RPMI7951 (cell line): ENCODE results near the gene NR2E1. TPM values are rescaled to one million over a fixed set of nuclear protein-coding genes. Genes with fewer than 3 reads are reported as not detected.
A peak's percentile ranks its signal among the peaks of the same experiment; 100 is the strongest.

ENCODE experiments used
- DNase-seq: peaks from one replicate; pipeline ENCODE4 v3.0.0-alpha.2; 2012; ENCODE audit warnings: low read depth
- total RNA-seq: library from RNA; depleted of rRNA; stranded (reverse); fragments of >200 nt; shearing (Covaris generic); gene quantifications from 2 replicates; pipeline ENCODE4 v1.2.3, GENCODE V29; 2014; rRNA removed

The NR2E1 gene
- total RNA-seq: 0.10 TPM in 1 of 2 replicates, not detected in the other

DNA sequence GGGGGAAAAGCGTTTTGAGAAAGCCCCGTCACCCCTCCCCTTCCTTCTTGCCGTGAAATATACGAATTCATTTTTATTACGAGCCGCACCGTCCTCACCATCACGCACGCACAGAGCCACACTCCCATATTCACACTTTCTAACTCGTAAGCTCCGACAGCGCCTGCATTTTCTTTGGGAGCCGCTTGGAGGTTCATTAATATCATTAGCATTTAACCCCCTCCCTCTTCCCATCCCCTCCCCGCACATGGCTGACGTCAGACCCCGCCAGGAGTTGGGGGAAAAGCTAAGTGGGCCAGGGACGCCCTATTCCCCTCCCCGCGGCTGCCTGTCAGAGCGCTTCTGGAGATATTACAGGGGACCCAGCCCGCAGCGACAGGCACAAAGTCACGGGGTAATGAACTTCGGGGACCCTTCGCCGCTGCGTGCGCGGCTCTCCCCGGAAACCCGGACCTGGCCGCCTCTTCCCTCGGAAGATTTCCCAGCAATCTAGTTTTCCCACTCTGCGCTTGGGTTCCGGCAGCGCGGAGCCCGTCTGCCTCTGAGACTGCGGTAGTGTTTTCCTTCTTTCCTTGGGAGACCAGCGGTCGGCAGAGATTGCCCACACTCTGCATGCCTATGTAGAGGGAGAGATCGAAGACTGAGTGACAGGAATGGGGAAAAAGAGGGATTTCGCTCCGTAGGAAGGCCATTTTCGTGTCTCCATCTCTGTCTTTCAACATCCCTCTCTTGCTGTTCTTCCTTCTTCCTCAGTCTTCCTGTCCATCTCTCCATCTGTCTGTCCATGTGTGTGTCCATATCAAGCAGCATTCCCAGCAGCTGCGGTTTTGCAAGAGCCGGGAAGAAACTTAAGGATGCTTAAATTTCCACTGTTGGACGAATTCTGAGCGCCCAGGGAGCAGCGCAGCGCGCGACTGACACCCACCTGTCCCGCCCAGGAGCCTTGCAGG, at the start of gene NR2E1:
TSS of gene NR2E1 (plus strand) at position 309 of the 950 bp plus-strand sequence. CDS start 744 bp downstream, outside the sequence.
- peak; percentile 17 for DNase-seq

DNA sequence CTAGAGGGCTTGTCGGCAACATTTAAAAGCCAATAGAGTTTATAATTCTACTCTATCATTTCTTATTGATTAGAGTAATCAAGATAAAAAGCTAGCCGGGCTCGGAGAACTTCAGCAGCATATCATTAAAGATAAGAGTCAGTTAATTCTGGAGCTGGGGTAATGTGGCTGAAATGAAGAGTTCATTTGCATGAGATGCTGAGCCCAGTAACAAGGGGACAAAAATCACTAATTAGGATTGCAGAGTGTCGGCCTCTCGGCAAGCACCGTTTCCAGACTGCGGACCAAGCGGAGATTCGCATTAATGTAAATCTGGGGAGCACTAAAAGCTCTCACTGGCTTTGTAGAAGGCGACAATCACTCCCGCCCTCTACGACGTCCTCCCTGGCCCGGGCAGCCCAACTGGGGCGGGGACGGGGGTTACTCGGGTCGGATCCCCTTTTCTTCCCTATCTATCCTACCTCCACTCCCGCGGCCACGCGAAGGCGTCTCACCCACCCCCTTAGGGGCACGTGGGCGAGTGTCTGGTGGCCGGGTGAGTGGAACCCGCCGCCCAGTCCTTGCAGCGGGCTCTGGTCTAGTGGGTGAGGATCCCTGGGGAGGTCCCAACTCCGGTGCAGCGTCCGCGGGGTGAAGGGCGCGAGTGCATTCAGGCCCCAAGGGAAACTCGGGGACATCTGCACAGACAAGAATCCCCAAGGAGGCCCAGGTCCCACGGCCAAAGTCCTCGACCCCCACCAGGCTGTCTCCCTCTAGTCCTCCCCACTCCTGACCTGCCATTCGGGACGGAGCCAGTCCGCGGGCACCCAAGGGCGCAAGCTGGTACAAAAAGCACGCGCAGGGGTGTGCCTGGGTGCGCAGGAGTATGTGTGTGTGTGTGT, 49.0 kb upstream of the NR2E1 start:
- no peak for DNase-seq

DNA sequence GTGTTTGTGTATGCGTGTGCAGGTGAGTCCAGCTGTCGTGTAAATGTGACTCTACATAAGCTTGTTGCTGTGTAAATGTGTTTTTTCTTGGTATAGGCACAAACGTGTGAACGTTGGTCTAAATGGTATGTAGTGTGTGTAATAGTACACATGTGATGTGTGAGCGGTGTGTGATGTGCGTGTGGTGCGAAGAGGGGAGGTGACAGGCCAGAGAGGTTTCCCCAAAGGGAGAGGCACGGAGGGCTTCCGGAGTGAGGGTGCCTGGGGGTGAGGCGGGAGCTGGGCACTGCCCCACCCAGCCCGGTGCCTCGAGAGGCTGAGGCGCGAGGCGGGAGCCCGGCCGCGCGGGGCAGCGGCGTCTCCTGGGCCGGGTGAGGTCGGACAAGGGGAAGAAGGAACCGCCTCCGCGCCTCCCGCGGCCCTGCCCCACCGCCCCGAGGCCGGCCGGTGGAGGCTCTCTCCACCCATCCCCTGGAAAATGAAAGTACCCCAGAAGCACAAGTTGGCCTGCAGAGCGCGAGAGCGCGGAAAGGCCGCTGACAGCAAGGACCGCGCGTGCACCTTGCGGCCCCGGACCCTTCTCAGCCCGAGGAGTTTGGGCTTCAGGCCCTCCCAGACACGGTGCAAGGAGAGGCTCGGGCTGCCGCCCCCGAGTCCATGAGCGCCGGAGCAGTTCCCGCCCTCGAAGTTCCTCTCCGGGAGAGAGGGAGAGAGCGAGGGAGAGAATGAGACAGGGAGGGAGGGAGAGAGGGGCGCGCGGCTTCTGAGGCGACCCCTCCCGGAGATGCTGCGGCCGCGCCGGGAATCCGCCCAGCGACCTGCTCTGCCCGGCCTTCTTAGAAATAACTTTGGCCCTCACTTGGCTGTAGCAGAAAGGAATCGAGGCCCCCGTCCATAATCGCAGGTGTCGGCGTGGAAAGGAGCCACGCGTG, 48.1 kb upstream of the NR2E1 start:
- peak; percentile 66 for DNase-seq

DNA sequence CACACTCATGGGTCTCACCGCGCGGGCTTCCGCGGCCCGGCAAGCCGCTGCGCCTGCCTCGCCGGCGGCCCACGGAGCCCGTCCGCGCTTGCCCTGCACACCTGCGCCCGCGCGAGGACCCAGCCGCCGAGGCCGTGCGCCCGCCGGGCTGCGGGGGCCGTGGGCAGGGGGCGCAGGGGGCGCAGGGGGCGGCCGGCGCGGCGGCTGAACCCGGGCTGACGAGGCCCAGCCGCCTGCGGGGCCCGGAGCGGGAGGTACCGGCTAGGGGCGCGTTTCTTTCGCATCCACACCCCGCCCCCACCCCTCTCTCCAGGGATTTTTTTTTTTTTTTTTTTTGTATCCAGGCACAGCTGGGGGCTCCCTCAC, 47.5 kb upstream of the NR2E1 start:
- DNase-seq: no peak

DNA sequence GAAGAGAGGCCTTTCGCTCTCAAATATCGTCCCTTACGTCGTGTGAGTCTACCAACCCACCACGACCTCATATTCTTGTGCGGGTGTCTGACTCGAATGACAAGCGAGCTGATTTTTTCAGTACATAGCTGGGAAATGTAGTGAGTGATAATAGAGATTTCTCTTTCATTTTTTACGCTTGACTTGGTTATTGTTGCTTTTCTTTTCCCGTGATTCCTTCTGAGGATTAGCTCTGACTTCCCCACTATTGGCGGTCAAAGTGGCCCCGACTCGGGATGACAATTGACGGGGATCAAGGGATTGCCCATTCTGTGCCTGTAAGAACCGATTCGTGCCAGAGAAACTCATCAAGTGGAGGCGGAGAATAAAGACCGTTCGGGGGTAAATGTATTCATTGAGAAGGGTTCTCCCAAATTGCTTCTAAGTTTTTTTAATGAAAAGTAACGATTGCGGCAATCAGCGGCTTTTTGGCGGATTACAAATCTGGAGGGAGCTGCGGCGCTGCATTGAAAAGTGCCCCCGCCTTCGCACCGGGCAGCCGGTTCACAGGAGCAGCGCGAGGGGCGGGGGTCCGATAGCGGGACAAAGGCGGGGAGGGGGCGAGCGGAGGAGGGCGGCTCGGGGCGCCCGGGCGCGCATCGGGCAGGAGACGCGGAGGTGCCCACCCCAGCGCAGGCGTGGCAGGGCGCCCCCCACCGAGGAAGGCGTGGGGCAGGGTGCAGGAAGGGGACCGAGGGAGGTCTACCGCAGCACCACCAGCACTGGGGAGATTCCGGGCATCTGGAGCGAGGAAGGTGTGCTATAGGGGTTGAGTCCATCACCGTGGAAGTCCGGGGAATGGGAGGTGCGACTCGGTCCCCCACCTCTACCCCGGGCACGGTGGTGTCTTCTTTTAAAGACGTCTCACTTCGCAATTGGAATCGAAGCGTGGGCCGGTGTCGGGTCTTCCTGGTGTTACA, 46.7 kb upstream of the NR2E1 start:
- DNase-seq: no peak

DNA sequence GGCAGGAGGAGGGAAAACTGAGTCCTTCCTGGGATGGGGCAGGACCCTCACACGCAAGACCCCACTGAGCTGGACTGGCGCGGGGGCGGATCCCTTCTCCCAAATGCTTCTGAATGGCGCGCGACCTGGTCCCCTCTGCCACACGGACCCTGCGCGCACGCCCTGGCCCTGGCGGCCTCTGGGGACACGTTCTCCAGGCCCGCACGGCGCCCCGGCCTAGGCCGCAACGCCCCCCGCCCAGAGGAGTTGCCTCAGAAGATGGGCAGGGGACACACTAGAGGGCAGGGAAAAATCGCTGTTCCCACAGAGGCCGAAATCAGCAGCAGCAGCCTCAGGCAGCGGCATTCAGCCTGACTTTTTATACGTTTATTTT, 46.1 kb upstream of the NR2E1 start:
- no peak for DNase-seq

DNA sequence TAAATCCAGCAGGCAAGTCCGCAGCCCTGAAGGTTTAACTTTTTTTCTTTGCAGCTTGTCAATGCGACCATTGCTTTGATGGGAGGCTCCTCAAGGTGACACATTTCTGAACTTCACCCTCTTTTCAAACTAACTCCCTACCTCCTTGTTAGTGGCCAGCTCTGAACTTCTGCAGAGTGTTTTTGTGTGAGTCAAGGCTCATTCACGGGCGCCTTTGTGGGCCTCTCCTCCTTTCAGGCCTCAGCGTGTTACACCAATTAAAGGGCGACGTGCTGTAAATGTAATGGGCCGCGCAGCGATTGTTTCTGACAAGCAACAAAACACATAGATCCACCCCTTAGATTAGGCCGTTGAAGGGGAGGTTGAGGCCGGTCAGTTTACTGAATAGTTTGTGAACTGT, 45.5 kb upstream of the NR2E1 start:
- DNase-seq: no peak

DNA sequence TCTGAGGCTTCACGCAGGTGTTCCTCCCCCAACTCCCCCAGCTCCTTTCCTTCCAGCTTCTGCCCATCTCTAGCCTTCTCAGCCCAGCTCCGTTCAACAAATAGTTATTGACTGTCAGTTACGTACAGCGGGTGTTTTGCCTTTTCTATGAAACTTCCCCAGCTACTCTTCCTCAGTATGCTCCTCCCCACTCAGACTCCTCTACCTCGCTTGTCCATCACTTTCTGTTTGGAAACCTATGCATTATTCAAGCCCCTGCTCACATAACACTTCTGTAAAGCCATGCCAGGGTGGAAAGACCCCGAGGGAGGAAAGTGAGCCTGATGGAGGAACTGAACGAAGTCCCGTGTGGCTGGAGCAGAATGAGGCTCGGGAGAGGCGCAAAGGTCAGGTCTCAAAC, 44.2 kb upstream of the NR2E1 start:
- no peak for DNase-seq

DNA sequence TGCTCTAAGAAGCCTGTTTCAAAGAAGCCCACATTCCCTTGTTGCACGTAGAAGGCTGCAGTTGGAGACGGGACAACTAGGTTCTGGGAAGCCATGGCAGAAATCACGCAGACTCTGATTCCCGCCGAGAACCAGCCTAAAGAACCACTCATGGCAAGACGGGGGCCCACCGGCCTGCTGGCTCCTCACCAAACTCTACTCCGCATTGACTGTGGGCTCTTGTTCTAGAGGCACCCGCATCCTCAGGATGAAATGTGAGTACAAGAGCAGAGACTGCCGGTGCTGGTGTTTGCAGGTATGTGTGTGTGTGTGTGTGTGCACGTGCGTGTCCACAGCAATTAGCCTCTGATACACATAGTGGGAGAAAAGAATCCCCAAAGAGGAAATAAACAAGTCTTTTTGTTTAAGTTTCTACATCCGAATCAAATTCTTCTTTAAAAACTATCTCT, 42.3 kb upstream of the NR2E1 start:
- no peak for DNase-seq

DNA sequence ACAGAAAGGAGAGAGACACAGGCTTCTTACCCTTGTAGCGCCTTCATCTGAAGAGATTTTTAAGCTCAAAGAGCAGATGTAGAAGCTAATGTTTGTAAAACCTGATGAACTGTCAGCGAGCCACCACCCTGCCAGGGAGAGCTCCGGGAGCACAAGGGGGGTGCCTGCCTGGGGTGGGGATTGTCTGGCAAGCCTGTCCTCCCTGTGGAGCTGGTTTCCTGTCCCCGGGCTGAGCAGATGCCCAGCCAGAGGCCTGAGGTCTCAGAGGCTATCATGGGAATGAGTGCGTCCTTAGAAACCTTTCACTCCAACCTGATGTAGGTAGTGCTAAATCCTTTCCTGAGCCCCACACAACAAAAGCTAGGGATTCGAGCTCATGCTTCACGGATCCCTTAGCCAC, 41.9 kb upstream of the NR2E1 start:
- no peak for DNase-seq

DNA sequence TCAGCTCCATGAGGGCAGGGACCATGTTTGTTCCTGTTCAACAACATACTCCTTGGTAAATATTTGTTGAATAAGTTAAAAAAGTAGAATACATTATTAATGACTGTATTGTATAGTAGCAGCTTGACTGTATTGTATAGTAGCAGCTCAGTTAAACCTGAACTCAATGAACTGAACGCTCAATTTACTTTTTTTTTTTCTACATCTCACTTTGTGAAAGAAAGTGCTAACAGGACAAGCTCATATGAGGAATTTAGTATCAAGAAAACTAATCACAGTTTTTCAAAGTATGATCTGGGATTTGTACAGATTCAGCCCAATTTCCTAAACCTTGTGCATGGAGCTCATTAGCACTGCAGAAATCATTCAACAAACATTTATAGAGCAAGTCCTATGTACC, 38.8 kb upstream of the NR2E1 start:
- no peak for DNase-seq

DNA sequence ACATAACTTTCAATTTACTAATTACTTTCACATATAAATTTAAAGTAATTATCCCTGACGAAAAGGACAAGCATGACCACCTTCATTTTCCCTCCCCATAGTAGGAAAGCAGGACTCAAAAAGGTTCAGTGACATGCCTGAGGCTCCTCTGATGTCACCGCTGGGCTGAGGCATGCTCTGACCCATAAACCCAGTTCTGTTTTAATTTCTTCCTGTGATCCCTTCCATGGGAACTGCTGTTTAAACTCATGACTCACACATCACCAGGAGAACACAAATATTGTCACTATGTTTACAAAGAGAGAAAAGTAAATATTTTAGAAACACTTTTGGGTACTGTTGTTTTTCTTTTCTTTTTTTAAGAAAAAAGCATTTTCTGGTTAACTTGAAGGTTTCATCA, 38.0 kb upstream of the NR2E1 start:
- DNase-seq: peak; percentile 51

DNA sequence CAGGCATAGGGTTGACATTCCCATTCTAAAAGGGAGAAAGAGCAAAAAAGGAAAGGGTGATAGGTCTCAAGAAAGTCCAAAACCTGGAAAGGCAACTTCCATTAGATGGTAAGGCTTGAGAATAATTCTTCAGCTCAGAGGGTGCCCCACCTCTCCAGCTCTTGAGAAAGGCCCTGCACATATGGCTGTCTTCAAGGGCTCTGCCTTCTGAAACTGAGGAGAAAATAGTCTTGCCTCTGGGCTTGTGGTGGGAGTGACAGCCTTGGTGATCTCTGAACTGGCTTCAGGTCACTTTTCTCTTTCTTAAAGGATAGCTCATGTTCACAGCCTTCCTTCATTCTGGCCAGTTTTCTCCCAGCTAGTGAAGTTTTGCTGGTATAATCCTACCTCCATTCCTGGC, 35.6 kb upstream of the NR2E1 start:
- no peak for DNase-seq

DNA sequence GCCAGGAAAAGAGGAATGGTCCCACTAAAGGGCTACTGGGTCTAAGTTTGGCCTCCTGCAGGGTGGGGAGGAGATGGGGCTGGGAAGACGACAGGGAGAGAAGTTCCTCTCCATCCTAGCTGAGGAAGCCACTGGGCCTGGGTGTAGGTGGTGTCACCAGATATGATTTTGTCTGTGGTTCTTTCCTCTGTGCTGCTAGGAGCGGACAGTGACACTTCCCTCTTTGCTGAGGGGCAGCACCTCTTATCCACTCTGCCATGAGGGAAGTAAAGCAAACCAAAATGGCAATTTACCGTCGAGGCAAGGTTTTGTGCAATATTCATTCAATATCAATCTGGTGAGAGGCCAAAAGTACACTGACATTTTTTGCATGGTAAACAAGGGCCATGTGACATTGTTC, 33.0 kb upstream of the NR2E1 start:
- DNase-seq: no peak

DNA sequence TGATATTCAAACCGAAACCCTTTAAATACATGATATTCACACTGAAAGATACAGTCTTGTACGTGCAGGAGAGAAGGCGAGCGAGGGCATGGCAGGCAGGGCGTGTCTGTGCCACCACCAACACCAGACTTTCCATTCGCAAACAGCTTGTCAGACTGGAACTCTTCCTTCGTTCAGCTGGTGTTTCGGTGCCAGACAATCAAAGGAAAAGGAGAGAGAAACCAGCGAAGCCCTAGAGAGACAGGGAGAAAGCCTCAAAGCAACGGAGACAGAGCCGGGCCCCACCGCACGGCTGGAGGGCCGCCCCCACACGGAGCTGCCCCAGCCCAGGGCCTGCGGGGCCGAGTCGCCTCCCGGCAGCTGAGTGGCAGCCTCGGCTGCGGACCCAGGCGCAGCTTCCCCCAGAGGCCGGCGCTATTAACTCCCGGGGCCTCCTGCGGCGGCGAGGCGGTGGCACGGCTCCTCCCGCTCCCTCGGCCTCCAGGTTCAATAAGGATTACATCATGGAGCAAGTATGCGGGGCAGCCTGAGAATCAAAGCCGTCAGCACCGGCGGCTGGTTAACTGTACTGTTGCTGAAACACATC, 32.1 kb upstream of the NR2E1 start:
- DNase-seq: peak; percentile 81

DNA sequence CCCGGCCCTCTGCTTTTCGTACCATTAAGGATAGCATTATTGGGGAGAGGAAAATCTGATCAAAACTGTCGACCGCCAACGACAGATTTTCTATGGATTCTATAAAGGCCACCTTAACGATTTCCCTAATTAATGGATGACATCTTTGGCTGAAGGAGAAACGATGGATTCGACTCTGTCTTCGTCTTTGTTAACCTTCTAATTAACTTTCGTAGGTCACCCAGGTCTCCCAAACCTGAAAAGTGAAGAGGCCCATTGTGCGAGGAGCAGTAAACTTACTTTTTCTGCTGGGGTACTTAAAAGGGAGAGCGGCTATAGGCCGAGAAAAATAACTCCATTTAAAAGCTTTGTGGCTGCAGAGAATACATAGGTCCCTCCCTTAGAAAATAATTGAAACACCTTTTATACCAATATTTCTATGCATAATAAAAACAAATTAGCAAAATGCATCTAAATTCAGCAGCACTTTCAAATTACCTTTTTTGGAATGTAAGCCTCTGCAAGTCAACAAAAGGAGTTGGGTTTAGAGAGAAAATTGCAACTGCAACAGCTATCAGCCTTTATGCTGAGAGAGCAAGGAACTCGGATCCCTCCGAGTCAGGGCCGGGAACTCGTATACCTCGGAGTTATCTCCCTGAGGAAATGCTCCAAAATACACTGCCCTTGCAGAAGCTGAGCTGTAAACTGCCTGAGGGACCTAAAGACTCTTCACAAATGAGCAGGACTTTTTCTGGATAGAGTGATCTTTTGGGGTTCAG, 31.4 kb upstream of the NR2E1 start:
- no peak for DNase-seq

DNA sequence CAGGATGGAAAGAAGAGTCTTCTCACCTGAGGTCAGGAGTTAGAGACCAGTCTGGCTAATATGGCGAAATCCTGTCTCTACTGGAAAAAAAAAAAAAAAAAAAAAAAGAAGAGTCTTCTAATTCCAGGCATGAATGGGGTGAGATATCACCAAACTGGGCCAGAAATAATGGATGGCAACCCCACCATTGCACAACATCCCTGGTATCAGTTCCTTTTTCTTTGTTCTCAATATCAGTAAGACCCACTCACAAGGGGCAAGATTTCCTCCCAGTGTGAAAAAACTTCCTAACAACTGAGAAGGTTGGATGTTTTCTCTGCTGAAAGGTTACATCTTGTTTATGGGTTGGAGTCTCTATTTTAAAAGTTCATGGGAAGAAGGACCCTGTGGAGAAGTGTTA, 23.6 kb upstream of the NR2E1 start:
- DNase-seq: no peak

DNA sequence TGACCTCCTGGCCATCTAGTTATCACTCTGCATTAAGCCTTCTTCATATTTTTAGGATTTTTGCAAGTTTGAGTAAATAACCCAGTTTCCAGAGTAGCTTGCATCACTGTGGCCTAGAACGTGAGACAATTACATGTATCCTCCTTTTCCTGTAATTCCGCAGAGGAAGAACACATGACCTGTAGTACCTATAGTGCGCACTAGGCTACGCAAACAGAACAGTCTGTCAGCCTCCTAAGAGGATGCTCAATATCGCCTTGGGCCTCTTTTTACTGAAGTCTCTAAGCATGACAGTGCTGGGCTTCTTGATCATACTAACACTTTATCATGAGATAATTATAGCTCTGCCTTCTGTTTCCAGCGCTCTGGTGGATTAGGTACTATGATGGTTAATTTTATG, 20.2 kb upstream of the NR2E1 start:
- no peak for DNase-seq

DNA sequence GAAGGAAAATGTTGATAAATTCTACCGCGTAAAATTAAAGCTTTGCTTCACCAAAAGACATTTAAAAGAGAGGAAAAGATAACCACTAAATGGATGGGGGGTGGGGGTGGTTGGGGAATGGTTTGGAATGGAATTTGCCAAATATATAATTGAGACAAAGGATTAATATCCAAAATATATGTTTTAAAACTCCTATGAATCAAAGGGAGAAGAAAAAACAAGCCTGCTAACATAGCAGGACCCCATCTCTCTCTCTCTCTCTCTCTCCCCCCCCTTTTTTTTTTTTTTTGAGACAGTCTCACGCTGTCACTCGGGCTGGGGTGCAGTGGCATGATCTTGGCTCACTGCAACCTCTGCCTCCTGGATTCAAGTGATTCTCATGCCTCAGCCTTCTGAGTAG, 13.4 kb upstream of the NR2E1 start:
- no peak for DNase-seq
